Endothelial cell (in vitro differentiated cells): ENCODE data around the gene ZNF33B. TPM values are rescaled to one million over a fixed set of nuclear protein-coding genes. Genes with fewer than 3 reads are reported as not detected.
A peak's percentile ranks its signal among the peaks of the same experiment; 100 is the strongest.

Experiments
- DNase-seq: peaks from one replicate; pipeline ENCODE4 v3.0.0; 2021; ENCODE audit warnings: low spot score
- H3K27ac Mint-ChIP-seq: one replicate; pipeline ENCODE4 v1.8.0; 2021; ENCODE audit warnings: mixed read lengths, inconsistent platforms; ENCODE audit not compliant: unreplicated experiment
- H3K27me3 Mint-ChIP-seq: one replicate; pipeline ENCODE4 v1.8.0; 2021; ENCODE audit warnings: mild to moderate bottlenecking, moderate library complexity, mixed read lengths, inconsistent platforms; ENCODE audit not compliant: unreplicated experiment
- H3K36me3 Mint-ChIP-seq: one replicate; pipeline ENCODE4 v1.8.0; 2021; ENCODE audit warnings: mild to moderate bottlenecking, low read depth, mixed read lengths, inconsistent platforms; ENCODE audit not compliant: unreplicated experiment
- H3K4me1 Mint-ChIP-seq: one replicate; pipeline ENCODE4 v1.8.0; 2021; ENCODE audit warnings: mild to moderate bottlenecking, mixed read lengths, inconsistent platforms; ENCODE audit not compliant: unreplicated experiment
- H3K4me3 Mint-ChIP-seq: one replicate; pipeline ENCODE4 v1.8.0; 2021; ENCODE audit warnings: mild to moderate bottlenecking, mixed read lengths, inconsistent platforms; ENCODE audit not compliant: unreplicated experiment
- H3K9me3 Mint-ChIP-seq: one replicate; pipeline ENCODE4 v1.8.0; 2021; ENCODE audit warnings: mixed read lengths, inconsistent platforms; ENCODE audit not compliant: unreplicated experiment
- total RNA-seq: library from RNA; stranded (reverse); fragmentation: NEBNext Ultra II Directional; extraction: Animal tissue kit (Norgen Biotek cat#: 25700); gene quantifications from one replicate; pipeline ENCODE4 v1.2.1, GENCODE V29; 2021; ENCODE audit not compliant: unreplicated experiment
- TF ChIP-seq, protein P1 (sequence below): fragments of 200-600 bp; sonication (generic); IDR thresholded peaks from one replicate; pipeline ENCODE4 v1.5.0; 2021; ENCODE audit warnings: antibody characterized with exemption; ENCODE audit not compliant: unreplicated experiment

Gene ZNF33B
- total RNA-seq, 1 donor from 2014 or later, result 63.4 TPM

DNA sequence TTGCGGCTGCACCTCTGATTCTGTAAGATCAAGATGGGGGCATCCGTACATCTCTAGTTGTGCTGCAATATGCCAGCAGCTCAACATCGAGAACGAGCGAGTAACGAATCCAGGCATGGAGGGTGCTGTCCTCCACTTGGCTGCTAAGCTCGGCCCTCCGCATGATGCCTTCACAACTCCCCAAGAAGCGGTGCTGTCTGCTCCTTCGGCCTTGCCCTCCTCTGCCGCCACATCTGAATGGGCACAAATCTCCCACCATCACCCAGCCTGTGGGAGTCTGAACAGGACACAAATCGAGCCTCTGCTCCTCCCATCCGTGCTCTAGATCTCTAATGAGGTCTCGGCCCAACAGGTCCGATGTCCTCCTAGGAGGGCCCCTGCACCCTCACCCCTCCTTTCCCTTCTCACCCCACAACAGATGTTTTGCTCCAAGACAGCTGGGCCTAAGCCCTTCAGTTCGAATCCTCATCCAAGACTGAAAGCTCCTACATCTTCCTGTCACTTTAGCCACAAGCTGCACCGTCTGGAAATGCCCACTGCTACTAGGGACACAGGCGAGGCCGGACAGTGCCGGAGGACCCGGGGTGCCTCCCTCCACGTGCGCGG, 86.7 kb downstream of the ZNF33B start:
- peaks cover 11% of the 10 kb centered on the region for H3K36me3 Mint-ChIP-seq
- H3K9me3 Mint-ChIP-seq, result peaks cover 7% of the 10 kb centered on the region
- DNase-seq, result no peak
- peak overlapping the region; percentile 54 for H3K27ac Mint-ChIP-seq
- H3K4me3 Mint-ChIP-seq, result peak overlapping the region; percentile 92
- TF ChIP-seq, protein P1, sequence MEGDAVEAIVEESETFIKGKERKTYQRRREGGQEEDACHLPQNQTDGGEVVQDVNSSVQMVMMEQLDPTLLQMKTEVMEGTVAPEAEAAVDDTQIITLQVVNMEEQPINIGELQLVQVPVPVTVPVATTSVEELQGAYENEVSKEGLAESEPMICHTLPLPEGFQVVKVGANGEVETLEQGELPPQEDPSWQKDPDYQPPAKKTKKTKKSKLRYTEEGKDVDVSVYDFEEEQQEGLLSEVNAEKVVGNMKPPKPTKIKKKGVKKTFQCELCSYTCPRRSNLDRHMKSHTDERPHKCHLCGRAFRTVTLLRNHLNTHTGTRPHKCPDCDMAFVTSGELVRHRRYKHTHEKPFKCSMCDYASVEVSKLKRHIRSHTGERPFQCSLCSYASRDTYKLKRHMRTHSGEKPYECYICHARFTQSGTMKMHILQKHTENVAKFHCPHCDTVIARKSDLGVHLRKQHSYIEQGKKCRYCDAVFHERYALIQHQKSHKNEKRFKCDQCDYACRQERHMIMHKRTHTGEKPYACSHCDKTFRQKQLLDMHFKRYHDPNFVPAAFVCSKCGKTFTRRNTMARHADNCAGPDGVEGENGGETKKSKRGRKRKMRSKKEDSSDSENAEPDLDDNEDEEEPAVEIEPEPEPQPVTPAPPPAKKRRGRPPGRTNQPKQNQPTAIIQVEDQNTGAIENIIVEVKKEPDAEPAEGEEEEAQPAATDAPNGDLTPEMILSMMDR, result no peak
- H3K4me1 Mint-ChIP-seq, result peaks cover 7% of the 10 kb centered on the region
- H3K27me3 Mint-ChIP-seq, result peaks cover 2% of the 10 kb centered on the region

DNA sequence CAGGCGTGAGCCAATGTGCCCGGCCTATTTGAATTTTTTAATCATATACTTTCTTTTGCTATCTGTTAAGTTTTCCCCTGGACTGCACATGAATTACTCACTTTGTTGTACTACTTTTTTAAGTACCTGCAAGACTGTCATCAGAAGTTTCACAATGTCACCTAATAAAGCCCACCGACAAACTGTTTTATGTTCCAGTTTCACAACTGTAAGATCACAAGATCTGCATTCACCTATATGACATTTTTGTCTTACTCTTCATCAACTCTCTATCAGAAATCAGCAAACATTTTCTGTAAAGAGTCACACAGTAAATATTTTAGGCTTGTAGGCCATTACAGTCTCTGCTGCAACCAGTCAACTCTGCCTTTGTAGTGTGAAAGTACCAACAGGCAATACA, 88.5 kb downstream of the ZNF33B start:
- TF ChIP-seq, protein P1, result no peak
- no peak for DNase-seq
- Mint-ChIP-seq H3K9me3 (peaks cover 7% of the 10 kb centered on the region), H3K4me3 (no peak overlapping the region), H3K27ac (no peak overlapping the region), H3K36me3 (peaks cover 13% of the 10 kb centered on the region), H3K4me1 (peaks cover 10% of the 10 kb centered on the region), H3K27me3 (peaks cover 2% of the 10 kb centered on the region)

GRCh38 chr10:42548254-42548653, 90.1 kb downstream of the ZNF33B start:
- TF ChIP-seq, protein P1, result no peak
- no peak for DNase-seq

GRCh38 chr10:42544945-42545344, 93.4 kb downstream of the ZNF33B start:
- no peak for DNase-seq
- Mint-ChIP-seq H3K27me3 (no peaks in the 10 kb centered on the region), H3K4me1 (peaks cover 16% of the 10 kb centered on the region), H3K4me3 (no peak overlapping the region), H3K9me3 (peaks cover 12% of the 10 kb centered on the region), H3K27ac (no peak overlapping the region), H3K36me3 (peaks cover 25% of the 10 kb centered on the region)
- TF ChIP-seq, protein P1, result no peak

More at GRCh38 chr10:42548254-42548653, 90.1 kb downstream of the ZNF33B start:
- Mint-ChIP-seq H3K9me3 (peaks cover 7% of the 10 kb centered on the region), H3K4me3 (no peak overlapping the region), H3K4me1 (peaks cover 21% of the 10 kb centered on the region), H3K27ac (no peak overlapping the region), H3K27me3 (no peaks in the 10 kb centered on the region), H3K36me3 (peaks cover 16% of the 10 kb centered on the region)

DNA sequence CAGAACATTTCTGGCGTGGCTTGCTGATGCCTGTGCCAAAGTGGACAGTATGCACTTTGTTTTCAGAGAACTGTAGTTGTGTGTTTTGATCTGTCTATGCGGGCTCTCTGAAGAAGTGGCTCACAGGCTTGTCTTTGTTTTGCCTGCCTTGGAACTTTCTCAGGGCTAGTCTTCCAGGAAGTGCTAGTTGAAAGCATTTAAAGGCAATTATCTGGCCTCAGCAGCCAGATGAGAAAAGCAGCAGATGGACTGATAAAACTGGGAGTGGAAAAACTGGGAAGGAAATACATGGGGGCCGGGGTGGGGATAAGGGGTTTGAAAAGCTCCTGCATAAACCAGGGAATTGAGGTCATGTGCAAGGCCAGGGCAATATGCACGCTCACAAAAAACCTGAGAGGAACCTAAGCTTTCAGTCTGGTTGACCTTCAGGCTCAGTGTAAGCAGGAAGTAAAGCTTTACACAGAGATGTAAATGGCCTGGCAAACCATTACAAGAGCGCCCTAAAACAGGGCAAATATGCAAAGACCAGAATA, 94.5 kb downstream of the ZNF33B start:
- peaks cover 16% of the 10 kb centered on the region for H3K4me1 Mint-ChIP-seq
- H3K4me3 Mint-ChIP-seq, result no peak overlapping the region
- peaks cover 27% of the 10 kb centered on the region for H3K36me3 Mint-ChIP-seq
- DNase-seq, result no peak
- peak overlapping the region; percentile 43 for H3K27ac Mint-ChIP-seq
- H3K27me3 Mint-ChIP-seq, result no peaks in the 10 kb centered on the region
- peaks cover 16% of the 10 kb centered on the region for H3K9me3 Mint-ChIP-seq
- TF ChIP-seq, protein P1, result no peak
